Lung microvascular endothelial cell (primary cell): ENCODE measurements around the gene KLHL4. TPM values are rescaled to one million over a fixed set of nuclear protein-coding genes. Genes with fewer than 3 reads are reported as not detected.
A peak's percentile ranks its signal among the peaks of the same experiment; 100 is the strongest.
"Not testable (repeated sequence)": the region's sequence is repeated elsewhere in the genome, so short reads cannot be mapped to it uniquely, and the experiment has no call there.

Source experiments
- DNase-seq, 2 donors: peaks; one replicate each; pipeline versions ENCODE4 v3.0.0 to v3.0.0-alpha.2; 2010; ENCODE audit warnings: low read depth in 2 of 2
- total RNA-seq: library from RNA; depleted of rRNA; stranded (reverse); fragments of >200 nt; gene quantifications from 2 replicates; pipeline ENCODE4 v1.2.1, GENCODE V29; 2014

KLHL4 gene
- total RNA-seq, 1 donor from 2014 or later = 51.8 TPM

DNA sequence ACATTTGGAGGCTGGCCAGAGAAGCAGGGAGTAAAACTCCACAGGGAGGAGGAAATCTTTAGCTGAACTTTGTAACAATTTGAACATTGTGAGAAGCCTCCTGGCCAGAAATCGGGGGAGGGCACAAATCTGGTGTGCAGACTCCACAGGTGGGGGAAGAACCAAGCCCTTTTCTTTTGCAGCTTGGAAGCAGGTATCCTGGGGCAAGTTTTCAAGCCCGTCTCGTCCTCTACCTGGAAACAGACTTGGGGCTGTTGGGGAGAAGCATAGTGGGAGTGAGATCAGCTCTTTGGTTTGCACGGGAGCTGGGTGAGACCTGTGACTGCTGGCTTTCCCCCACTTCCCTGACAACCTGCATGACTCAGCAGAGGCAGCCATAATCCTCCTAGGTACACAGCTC, 123.8 kb downstream of the KLHL4 start:
- not testable (repeated sequence) for DNase-seq

DNA sequence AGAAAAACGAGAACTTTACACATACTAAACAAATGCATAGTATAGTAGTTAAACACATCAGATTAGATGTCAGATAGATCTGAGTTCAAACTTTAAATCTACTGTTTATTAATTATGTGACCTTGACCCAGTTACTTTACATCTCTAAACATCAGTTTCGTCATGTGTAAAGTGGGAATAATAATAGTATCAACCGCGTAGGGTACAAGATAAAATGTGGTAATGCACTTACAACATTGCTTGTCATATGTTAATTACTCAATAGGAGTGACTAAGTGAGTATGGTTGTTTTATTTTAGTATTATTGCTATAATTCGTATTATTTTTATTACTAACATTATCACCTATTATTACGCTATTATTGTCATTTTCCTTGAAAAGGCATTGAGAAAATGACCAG, 144.2 kb downstream of the KLHL4 start:
- no peak for DNase-seq

DNA sequence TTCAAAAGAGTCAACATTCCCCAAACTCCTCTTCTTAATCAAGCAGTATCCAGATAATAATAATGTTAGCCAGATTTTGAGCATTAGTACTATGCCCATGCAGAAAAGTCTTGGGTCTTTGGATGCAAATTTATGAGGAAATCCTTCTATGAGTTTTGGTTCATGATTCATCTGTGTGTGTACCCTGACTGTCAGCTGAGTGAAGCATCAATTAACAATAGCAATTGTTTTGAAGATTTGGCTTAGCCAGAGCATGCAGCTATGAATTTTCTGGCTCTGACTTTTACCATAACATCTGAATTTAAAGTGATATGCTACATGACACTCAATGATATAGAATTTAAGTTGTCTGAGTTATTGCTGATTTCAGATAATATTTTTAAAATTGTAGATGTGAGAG, 145.8 kb downstream of the KLHL4 start:
- peak; percentile 34 to 36 for DNase-seq

DNA sequence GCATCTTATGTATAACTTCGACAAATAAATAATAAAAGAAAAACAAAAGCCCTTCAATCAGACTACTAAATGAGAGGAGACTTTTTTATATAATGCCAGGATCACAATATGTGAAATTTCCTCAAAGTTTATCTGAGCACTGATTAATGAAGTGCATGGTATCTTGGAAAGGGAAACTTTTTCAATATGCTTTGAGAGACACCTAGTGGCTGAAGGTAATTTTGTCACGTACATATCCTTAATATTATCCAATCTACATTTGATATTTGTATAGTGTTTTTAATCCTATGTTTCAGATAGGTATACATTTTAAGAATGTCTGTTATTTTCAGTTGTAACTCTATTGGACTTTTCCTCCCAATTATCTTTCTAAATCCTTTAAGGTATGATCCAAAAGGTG, 146.8 kb downstream of the KLHL4 start:
- peak; percentile 51 to 65 for DNase-seq

DNA sequence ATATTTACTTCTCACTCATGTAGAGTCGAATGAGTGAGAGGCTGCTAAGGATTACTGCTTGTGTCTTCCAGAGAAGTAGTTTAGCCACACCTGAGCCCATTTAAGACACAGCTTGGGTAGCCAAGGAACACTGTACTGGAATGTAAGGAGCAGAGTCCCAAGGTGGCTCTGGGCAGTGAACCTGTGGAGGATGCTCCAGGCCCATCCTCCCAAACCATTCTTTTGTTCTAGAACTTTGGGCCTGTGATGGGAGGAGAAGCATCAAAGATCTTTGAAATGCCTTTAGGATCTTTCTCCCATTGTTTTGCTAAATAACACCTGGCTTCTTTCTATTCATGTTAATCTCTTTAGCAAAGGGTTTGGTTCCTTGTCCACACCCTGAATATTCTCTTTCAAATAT, 162.2 kb downstream of the KLHL4 start:
- DNase-seq = no peak

DNA sequence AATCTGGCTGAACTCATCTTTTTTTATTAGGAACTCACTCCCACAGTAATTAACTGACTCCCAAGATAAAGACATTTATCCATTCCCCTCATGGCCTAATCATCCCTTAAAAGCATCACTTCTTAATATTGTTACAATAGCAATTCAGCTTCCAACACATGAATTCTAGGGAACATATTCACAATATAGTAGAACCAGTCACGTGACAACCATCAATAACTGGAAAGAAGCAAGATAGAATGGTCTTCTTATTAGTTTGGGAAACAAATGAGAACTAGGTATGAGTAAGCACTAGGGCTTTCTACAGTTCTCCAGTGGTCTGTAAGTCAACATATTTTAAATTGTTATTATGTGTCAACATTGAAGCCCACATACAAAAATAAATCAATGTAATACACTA, 170.1 kb downstream of the KLHL4 start:
- no peak for DNase-seq

DNA sequence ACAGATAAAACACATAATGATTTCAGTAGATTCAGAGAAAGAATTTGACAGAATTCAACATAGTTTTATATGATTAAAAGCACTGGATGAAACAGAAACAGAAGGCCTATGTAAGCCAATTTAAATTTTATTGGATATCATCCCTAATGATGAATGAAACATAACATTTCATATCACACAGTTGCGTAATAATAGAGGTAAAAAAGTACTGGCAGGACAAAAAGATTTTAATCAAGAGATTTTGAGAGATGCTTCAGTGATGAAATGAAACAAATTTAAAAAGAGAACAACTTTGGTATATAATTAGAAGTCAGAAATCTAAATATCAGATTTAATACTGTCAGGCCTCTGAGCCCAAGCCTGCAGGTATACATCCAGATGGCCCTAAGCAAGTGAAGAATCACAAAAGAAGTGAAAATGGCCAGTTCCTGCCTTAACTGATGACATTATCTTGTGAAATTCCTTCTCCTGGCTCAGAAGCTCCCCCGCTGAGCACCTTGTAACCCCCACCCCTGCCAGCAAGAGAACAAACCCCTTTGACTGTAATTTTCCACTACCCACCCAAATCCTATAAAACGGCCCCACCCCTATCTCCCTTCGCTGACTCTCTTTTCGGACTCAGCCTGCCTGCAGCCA, 170.6 kb downstream of the KLHL4 start:
- not testable (repeated sequence) for DNase-seq

DNA sequence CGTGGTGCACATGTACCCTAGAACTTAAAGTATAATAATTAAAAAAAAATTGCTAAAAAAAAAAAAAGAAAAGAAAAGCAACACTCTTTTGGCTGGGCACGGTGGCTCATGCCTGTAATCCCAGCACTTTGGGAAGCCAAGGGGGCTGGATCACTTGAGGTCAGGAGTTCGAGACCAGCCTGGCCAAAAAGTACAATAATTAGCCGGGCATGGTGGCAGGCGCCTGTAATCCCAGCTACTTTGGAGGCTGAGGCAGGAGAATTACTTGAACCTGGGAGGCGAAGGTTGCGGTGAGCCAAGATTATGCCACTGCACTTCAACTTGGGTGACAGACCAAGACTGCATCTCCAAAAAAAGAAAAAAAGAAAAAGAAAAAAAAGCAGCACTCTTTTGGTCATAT, 171.6 kb downstream of the KLHL4 start:
- DNase-seq = not testable (repeated sequence)

DNA sequence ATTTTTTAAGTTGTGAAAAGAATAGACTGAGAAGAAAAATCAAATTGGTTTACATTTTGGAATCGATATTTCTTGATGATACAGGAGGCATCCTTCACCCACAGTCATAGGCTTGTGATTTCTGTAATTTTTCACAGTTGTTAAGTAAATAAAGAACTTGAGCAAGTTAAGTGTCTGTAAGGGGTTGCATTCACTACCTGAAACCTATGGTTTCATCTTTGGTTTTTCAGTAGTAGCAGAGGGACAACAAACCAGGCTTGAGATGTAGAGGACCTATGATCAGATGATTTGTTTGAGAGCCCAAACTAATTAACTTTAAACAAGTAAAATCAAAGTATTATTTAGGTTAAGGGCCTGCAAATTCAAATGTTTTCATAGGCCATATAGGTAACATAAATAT, 175.6 kb downstream of the KLHL4 start:
- no peak for DNase-seq

DNA sequence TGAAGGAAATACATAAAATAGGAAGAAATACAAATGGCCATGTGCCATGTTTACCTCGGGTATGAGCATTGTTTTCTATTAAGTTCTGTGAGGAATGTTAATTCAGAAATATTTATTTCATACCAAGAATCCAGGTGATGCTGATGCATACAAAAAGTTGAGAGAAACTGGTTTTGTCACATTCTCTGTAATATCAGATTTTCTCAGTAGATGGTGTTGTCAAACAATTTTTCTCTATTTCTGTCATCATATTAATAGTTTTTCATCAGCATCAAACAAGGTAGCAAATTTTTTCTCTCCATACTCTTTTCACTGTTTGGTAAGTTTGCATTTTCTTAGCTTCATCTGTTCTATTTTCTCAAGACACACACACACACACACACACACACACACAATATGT, 179.8 kb downstream of the KLHL4 start:
- DNase-seq = no peak

DNA sequence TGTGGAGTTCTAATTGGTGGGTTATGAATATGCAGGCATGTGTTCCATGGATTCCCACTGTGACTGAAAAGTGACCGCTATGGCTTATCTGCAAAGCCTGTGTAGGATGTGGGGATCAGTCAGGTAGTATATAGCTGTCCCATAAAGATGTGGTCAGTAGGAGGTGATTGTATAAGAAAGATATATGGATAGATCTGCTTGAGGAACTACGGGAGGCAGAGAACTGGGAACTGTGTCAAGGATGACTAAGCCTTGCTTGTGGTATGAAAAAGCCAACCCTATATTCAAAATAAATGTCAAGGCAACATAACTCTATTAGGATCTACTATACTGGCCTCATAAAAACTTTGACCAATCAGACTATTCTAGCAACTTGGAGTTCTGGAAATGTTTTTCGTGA, 185.2 kb downstream of the KLHL4 start:
- DNase-seq = no peak

DNA sequence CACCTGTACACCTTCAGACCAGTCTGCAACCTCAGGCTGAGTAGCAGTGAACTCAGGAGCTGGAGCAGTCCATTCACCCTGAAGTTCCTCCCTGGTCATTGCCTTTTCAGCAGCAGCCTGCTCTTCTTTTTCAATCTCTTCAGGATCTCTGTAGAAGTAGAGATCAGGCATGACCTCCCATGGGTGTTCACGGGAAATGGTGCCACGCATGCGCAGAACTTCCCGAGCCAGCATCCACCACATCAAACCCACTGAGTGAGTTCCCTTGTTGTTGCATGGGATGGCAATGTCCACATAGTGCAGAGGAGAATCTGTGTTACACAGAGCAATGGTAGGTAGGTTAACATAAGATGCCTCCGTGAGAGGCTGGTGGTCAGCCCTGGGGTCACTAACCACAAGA, 185.9 kb downstream of the KLHL4 start:
- DNase-seq = not testable (repeated sequence)

DNA sequence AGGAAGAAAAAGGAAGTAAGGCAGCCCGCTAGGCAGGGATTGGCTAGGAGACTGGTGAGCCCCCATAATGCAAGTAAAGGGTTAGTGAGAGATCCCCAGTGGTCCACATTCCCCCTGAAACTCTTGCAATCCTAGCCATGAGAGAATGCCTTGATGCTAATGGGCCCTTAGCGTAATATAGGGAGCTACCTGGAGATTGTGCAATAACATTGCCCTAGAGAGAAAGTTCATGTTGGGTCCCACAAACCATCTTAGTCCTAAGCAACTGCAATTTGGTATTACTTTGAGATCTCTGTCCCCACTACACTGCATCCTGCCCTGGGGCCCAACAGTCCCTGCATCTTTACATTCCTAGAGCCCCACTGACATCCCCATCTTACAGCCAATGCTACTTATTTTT, 188.5 kb downstream of the KLHL4 start:
- no peak for DNase-seq

DNA sequence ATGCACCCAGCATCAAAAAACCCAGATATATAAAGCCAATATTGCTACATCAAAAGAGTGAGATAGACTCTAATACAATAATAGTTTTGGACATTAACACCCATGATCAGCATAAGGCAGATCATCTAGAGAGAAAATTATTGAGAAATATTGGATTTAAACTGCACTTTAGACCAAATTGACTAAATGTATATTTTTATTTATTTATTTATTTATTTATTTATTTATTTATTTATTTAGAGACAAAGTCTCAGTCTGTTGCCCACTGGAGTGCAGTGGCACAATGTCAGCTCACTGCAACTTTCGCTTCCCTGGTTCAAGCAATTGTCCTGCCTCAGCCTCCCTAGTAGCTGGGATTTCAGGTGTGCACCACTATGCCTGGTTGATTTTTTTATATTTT, 193.0 kb downstream of the KLHL4 start:
- DNase-seq = no peak
